ENCODE measurements around the gene BICD2.

- TF ChIP-seq CTCF (IDR thresholded peaks at IDR 0.05; ENCODE audit: poor library complexity, severe bottlenecking) (no peak), EP300 (conservative IDR thresholded peaks at IDR 0.05; ENCODE audit: poor library complexity, severe bottlenecking) (no peak), MXI1 (conservative IDR thresholded peaks at IDR 0.05; ENCODE audit: poor library complexity, severe bottlenecking) (no peak), EZH2 (IDR thresholded peaks at IDR 0.05; ENCODE audit: borderline replicate concordance, insufficient read depth, low read length, poor library complexity, severe bottlenecking) (no peak), POLR2AphosphoS5 (IDR thresholded peaks at IDR 0.05) (no peak), REST (IDR thresholded peaks at IDR 0.05; ENCODE audit: borderline replicate concordance) (no peak), RAD21 (conservative IDR thresholded peaks at IDR 0.05) (no peak), SMC3 (conservative IDR thresholded peaks at IDR 0.05; ENCODE audit: poor library complexity) (no peak), TAF1 (IDR thresholded peaks at IDR 0.05; ENCODE audit: low read depth) (no peak)
Measured at GRCh38 chr9:92795000-92795399, 30.4 kb upstream of the BICD2 start.

Data from neural cell (in vitro differentiated cells).